Kidney (tissue), 14 donors: ENCODE results near the gene DLX3. TPM values are rescaled to one million over a fixed set of nuclear protein-coding genes. Genes with fewer than 3 reads are reported as not detected.

ENCODE experiments used
- DNase-seq, 5 donors: peaks; one replicate each; pipeline ENCODE4 v3.0.0-alpha.2; 2013 to 2020
- FAIRE-seq: peaks from 2 replicates; lab custom pipeline; 2012; peaks lifted over from hg19 to GRCh38; lab: Jason Lieb, UNC
- H3K27ac ChIP-seq, 2 donors: one replicate each; pipeline ENCODE4 v1.7.0; 2013; ENCODE audit warnings: low read depth in 2 of 2, low read length in 2 of 2, inconsistent platforms in 1 of 2
- H3K27me3 ChIP-seq: one replicate; pipeline ENCODE4 v1.7.1; 2013; ENCODE audit warnings: low read length, inconsistent platforms; ENCODE audit not compliant: control insufficient read depth, insufficient read depth
- H3K36me3 ChIP-seq, 3 donors: one replicate each; pipeline versions ENCODE4 v1.7.0 to v1.7.1; 2013; ENCODE audit warnings: low read length in 3 of 3, control low read depth in 1 of 3, inconsistent platforms in 1 of 3; ENCODE audit not compliant: insufficient read depth in 3 of 3, control insufficient read depth in 2 of 3
- H3K4me1 ChIP-seq, 3 donors: one replicate each; pipeline versions ENCODE4 v1.7.0 to v1.7.1; 2013; ENCODE audit warnings: low read length in 3 of 3, inconsistent platforms in 1 of 3, low read depth in 1 of 3; ENCODE audit not compliant: control insufficient read depth in 2 of 3, insufficient read depth in 2 of 3
- H3K4me3 ChIP-seq, 3 donors: one replicate each; pipeline versions ENCODE4 v1.7.0 to v1.8.1; 2013; ENCODE audit warnings: low read length in 3 of 3, control low read depth in 1 of 3, inconsistent platforms in 1 of 3
- H3K9ac ChIP-seq, 3 donors: one replicate each; pipeline versions ENCODE4 v1.7.0 to v1.7.1; 2013; ENCODE audit warnings: low read length in 3 of 3, control low read depth in 1 of 3, inconsistent platforms in 1 of 3
- H3K9me3 ChIP-seq, 3 donors: one replicate each; pipeline versions ENCODE4 v1.7.0 to v1.7.1; 2013; ENCODE audit warnings: low read length in 3 of 3, control low read depth in 1 of 3, inconsistent platforms in 1 of 3; ENCODE audit not compliant: control insufficient read depth in 2 of 3, insufficient read depth in 1 of 3
- CTCF ChIP-seq: IDR thresholded peaks from 3 replicates; pipeline ENCODE4 v1.5.1; 2012; ENCODE audit warnings: mild to moderate bottlenecking, moderate library complexity, borderline replicate concordance; ENCODE audit not compliant: insufficient read depth; ENCODE audit errors: extremely low read depth
- intact Hi-C: fragments of 100-400 bp; cut with DNase I; formaldehyde crosslinking; loops from one replicate; pipeline ENCODE4 v1.11.1; 2022
- polyA plus RNA-seq: library from polyadenylated mRNA; stranded (reverse); fragments of 350-450 nt; fragmentation: Illumina TruSeq; extraction: RNeasy Lipid Tissue Mini Kit (QIAGEN cat#74804); gene quantifications from one replicate; pipeline ENCODE4 v1.2.3, GENCODE V29; 2014; ENCODE audit warnings: low read depth, low replicate concordance; ENCODE audit not compliant: insufficient read depth
- total RNA-seq: library from RNA; stranded (reverse); fragmentation: NEBNext Ultra II Directional; extraction: Animal tissue kit (Norgen Biotek cat#: 25700); gene quantifications from one replicate; pipeline ENCODE4 v1.2.1, GENCODE V29; 2021
- donor health status: control.
- donor health status: control.
- donor health status: control.
- donor health status: control.
- donor health status: control.
- donor health status: DM: yes; HTN: yes; CAD: no.
- donor health status: Normal renal cell carcinoma (clear cell type).

Gene DLX3
- total and polyA plus RNA-seq, 2 donors from 2014 or later: 0.41 to 0.47 TPM

GRCh38 chr17:49976828-49977202, 18.2 kb downstream of the DLX3 start:
- Histone ChIP-seq H3K9me3 (no peaks in the 10 kb centered on the region), H3K27me3 (peaks cover 27% of the 10 kb centered on the region), H3K4me1 (peaks cover 0 to 9% (median 0%) of the 10 kb centered on the region in 3 donors), H3K27ac (no peak overlapping the region), H3K36me3 (no peaks in the 10 kb centered on the region), H3K9ac (no peak overlapping the region), H3K4me3 (no peak overlapping the region)
- FAIRE-seq (no peak), DNase-seq (no peak)
- intact Hi-C loops: no loop called here
- TF ChIP-seq CTCF: no peak

GRCh38 chr17:49976163-49976827, 18.7 kb downstream of the DLX3 start:
- Histone ChIP-seq H3K9me3 (no peaks in the 10 kb centered on the region), H3K27ac (no peak overlapping the region), H3K4me1 (peaks cover 0 to 9% (median 0%) of the 10 kb centered on the region in 3 donors), H3K27me3 (peaks cover 28% of the 10 kb centered on the region), H3K4me3 (no peak overlapping the region), H3K9ac (no peak overlapping the region), H3K36me3 (no peaks in the 10 kb centered on the region)
- intact Hi-C loops: no loop called here
- no peak for TF ChIP-seq CTCF
- no peak for FAIRE-seq
- peak in 3 of 5 donors; percentile 56 to 85 (median 78) for DNase-seq

GRCh38 chr17:49975531-49975930, 19.5 kb downstream of the DLX3 start:
- H3K4me3 ChIP-seq: no peak overlapping the region
- FAIRE-seq (no peak), DNase-seq (no peak)
- no peak overlapping the region for H3K27ac ChIP-seq
- intact Hi-C loops: no loop called here
- H3K9ac ChIP-seq: no peak overlapping the region
- no peaks in the 10 kb centered on the region for H3K9me3 ChIP-seq
- H3K36me3 ChIP-seq: no peaks in the 10 kb centered on the region
- TF ChIP-seq CTCF: no peak
- H3K27me3 ChIP-seq: peaks cover 36% of the 10 kb centered on the region
- H3K4me1 ChIP-seq: peaks cover 0 to 9% (median 0%) of the 10 kb centered on the region in 3 donors

GRCh38 chr17:49973271-49973615, 21.8 kb downstream of the DLX3 start:
- Histone ChIP-seq H3K9ac (no peak overlapping the region), H3K36me3 (no peaks in the 10 kb centered on the region), H3K27ac (no peak overlapping the region), H3K27me3 (peaks cover 50% of the 10 kb centered on the region), H3K4me3 (no peak overlapping the region), H3K9me3 (no peaks in the 10 kb centered on the region), H3K4me1 (peaks cover 0 to 17% (median 3%) of the 10 kb centered on the region in 3 donors)
- FAIRE-seq (no peak), DNase-seq (no peak)
- intact Hi-C loops: no loop called here
- TF ChIP-seq CTCF: no peak
